Fibroblast of skin of abdomen (primary cell): Measurements from ENCODE around the gene TRPM2.

Experiments
- DNase-seq: peaks from one replicate; pipeline ENCODE4 v3.0.0-alpha.2; 2013

TRPM2 gene

DNA sequence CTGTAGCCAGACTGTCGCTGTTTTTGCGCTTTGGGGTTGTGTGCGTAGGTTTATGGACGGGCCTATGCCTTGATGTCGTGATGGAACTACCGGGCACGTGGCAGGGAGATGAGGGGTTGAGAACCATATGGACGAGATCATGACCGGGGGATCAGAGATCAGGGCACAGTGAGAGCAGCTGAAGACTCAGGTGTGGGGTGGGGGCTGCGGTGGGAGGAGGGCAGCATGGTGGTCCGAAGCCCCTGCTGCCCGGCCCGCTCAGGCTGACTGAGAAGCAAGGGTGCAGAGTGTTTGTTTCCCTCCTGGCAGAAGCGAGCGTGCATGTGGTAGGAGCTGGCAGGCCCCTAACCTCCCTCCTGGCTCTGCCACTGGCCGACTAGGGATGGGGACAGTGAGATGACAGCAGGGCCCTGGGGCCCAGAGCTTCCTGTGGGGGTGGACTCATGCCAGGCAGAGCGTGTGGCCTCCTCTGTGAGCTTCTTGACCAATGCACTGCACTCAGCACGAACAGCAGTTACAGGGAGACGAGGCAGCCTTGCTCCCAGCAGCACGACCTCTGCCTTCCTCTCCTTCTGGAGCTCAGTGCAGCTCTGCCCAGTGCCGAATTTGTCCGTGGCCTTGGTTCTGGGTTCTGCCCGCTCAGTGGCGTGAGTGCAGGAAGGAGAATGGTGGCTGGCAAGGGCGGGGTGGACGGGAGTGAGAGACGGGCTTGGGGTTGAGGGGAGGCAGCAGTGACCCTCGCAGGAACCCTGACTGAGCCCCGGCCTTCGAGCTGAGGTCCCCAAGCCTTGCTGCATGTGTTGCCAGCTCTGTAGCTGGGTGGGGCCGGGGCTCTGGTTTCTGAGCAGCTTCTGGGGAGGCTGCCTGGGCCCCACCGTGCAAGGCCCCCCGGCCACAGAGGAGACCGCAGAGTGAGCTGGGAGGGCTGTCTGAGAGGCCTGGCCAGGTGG lies 79.7 kb downstream of the TRPM2 start:
- no peak for DNase-seq

DNA sequence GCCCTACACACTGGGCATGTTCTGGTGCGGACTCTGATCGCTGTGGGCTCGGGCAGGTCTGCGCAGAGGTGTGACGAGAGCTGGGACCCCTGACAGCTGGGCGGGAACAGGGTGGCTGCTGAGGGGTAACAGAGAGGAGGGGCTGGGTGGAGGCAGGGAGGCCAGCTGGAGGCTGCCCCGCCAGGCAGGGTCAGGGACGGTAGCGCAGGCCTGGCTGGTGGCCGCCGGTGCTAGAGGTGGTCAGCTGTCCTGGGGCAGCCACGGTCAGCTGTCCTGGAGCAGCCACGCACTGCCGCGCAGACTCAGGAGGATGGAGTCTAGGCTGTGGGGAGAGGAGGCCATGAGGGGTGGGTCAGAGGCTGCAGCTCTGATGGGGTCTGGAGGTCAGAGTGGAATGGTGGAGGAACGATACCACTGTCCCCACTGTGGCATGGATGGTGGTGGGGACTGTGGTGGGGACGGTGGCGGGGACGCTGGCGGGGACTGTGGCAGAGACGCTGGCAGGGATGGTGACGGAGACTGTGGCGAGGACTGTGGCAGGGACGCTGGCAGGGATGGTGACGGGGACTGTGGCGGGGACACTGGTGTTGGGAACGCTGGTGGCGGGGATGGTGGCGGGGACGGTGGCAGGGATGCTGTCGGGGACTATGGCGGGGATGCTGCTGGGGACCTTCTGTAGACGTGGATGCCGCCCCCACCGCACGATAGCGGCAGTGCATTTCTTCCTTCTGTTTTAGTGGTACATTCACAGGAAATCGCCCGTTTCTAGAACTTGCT lies 80.6 kb downstream of the TRPM2 start:
- no peak for DNase-seq

GRCh38 chr21:44434568-44434925 lies 81.1 kb downstream of the TRPM2 start:
- DNase-seq, result no peak

- no peak for DNase-seq
Observed at GRCh38 chr21:44434936-44435635, 81.7 kb downstream of the TRPM2 start.

GRCh38 chr21:44436111-44436611 lies 82.7 kb downstream of the TRPM2 start:
- DNase-seq, result no peak

- no peak for DNase-seq
Observed at GRCh38 chr21:44436958-44437357, 83.5 kb downstream of the TRPM2 start.

DNA sequence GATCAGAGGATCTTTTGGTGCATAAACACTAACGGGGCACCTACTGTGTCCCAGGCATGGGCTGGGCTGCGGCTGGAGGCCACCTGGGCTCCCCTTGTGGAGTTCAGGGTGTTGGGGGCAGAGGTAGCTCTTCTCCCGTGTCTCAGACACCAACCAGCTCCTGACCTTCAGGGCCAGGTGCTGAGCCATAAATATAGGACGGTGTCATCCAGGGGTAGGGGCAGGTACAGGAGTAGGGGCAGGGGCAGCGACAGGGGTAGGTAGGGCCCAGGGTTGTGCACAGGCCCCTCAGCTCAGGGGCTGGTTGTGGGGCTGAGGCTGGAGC lies 83.9 kb downstream of the TRPM2 start:
- no peak for DNase-seq

GRCh38 chr21:44437696-44438431 lies 84.4 kb downstream of the TRPM2 start:
- DNase-seq, result no peak

GRCh38 chr21:44438531-44439210 lies 85.2 kb downstream of the TRPM2 start:
- DNase-seq, result no peak

DNA sequence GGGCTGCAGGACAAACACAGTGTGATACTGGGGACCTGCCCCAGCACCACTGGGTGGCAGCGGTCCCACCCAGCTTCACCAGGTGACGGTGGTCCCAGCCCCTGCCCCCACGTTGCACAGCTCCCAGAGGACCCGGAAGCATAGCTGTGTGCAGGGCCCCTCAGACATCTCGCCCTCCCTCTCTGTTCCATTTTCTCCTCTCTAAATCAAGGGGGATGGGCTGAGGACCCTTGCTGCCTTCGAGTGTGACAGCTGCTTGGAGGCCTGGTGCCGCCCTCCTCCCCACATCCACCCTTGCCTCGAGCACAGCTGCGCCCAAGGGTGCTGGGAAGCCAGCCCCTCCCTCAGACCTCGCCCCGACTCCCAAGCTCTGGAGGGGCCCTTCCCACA lies 85.8 kb downstream of the TRPM2 start:
- DNase-seq, result no peak

DNA sequence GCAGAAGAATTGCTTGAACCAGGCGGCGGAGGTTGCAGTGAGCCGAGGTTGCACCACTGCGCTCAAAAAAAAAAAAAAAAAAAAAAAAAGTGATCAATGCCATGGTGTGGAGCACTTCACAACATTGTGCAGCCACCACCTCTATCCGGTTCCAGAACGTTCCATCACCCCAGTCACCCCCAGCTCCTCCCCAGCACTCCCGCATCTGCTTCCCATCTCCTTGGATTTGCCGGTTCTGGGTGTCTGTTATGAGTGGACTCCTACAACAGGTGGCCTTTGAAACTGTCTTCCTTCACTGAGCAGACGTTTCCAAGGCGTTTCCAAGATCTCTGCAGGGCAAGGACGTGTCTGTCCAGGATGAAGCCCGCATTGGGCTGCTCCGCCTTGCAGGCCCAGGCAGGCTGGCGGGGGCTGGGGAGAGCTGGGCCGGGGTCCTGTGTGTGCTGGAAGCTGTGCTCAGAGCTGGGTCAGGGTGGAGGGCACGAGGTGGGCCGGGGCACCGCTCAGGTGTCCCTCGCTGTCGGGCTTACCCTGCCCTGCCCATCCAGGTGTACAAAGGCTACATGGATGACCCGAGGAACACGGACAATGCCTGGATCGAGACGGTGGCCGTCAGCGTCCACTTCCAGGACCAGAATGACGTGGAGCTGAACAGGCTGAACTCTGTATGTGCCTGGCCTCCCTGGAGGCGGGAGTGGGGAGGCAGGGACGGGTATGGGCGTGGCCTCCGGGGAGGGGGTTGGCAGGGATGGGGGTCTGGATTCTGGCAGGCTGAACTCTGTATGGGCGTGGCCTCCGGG lies 87.0 kb downstream of the TRPM2 start:
- no peak for DNase-seq

- DNase-seq, result no peak
Observed at GRCh38 chr21:44441041-44441400, 87.6 kb downstream of the TRPM2 start.

DNA sequence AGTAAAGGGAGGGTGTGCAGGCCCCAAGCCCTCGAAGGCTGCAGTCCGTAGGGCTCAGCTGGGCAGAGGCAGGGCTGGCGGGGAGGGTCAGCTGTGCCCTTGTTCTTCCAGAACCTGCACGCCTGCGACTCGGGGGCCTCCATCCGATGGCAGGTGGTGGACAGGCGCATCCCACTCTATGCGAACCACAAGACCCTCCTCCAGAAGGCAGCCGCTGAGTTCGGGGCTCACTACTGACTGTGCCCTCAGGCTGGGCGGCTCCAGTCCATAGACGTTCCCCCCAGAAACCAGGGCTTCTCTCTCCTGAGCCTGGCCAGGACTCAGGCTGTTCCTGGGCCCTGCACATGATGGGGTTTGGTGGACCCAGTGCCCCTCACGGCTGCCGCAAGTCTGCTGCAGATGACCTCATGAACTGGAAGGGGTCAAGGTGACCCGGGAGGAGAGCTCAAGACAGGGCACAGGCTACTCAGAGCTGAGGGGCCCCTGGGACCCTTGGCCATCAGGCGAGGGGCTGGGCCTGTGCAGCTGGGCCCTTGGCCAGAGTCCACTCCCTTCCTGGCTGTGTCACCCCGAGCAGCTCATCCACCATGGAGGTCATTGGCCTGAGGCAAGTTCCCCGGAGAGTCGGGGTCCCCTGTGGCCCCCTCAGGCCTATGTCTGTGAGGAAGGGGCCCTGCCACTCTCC lies 88.3 kb downstream of the TRPM2 start:
- DNase-seq, result no peak

DNA sequence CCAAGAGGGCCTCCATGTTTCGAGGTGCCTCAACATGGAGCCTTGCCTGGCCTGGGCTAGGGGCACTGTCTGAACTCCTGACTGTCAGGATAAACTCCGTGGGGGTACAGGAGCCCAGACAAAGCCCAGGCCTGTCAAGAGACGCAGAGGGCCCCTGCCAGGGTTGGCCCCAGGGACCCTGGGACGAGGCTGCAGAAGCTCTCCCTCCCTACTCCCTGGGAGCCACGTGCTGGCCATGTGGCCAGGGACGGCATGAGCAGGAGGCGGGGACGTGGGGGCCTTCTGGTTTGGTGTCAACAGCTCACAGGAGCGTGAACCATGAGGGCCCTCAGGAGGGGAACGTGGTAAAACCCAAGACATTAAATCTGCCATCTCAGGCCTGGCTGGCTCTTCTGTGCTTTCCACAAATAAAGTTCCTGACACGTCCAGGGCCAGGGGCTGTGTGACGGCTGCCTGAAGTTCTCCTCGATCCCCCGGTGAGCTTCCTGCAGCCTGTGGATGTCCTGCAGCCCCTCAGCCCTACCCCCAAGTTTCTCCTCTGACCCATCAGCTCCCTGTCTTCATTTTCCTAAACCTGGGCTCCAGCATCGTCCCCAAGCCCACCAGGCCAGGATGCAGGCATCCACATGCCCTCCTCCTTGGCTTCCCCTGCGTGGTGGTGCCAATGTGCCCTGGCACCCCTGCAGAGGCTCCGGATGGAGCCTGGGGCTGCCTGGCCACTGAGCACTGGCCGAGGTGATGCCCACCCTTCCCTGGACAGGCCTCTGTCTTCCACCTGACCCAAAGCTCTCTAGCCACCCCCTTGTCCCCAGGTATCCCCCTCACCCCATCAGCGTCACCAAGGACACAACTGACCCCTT lies 89.1 kb downstream of the TRPM2 start:
- DNase-seq, result no peak

- no peak for DNase-seq
Observed at GRCh38 chr21:44443291-44443890, 90.0 kb downstream of the TRPM2 start.

- DNase-seq, result no peak
Observed at GRCh38 chr21:44443891-44444285, 90.5 kb downstream of the TRPM2 start.

- DNase-seq, result no peak
Observed at GRCh38 chr21:44444286-44444931, 91.0 kb downstream of the TRPM2 start.

- no peak for DNase-seq
Observed at GRCh38 chr21:44445145-44445812, 91.9 kb downstream of the TRPM2 start.
